Activated B cell treated with CpG ODN at 0.5 μM for 24 hours (primary cell): ENCODE results near the gene MYEOV. TPM values are rescaled to one million over a fixed set of nuclear protein-coding genes. Genes with fewer than 3 reads are reported as not detected.
A peak's percentile ranks its signal among the peaks of the same experiment; 100 is the strongest.

Experiments used
- ATAC-seq: fragments of 200-7000 bp; cut with Tn5 transposase; one replicate; pipeline ENCODE4 v1.10.0; 2021; ENCODE audit warnings: low read depth, mild to moderate bottlenecking, moderate library complexity
- CTCF ChIA-PET: fragments of 350-600 bp; sonication (Branson Sonifier 250); formaldehyde crosslinking; loops from one replicate; lab custom pipeline; 2021; ENCODE audit warnings: antibody characterized with exemption; lab: Charles Lee
- POLR2A ChIA-PET: fragments of 350-600 bp; sonication (Branson Sonifier 250); formaldehyde crosslinking; loops from one replicate; lab custom pipeline; 2021; ENCODE audit warnings: antibody characterized with exemption; lab: Charles Lee
- DNase-seq: peaks from one replicate; pipeline ENCODE4 v3.0.0; 2022
- H3K27ac Mint-ChIP-seq: one replicate; pipeline ENCODE4 v1.8.0; 2020; ENCODE audit warnings: mixed read lengths
- H3K27me3 Mint-ChIP-seq: one replicate; pipeline ENCODE4 v1.8.0; 2021; ENCODE audit warnings: mixed read lengths
- H3K36me3 Mint-ChIP-seq: one replicate; pipeline ENCODE4 v1.8.0; 2021; ENCODE audit warnings: low read depth, mixed read lengths
- H3K4me1 Mint-ChIP-seq: one replicate; pipeline ENCODE4 v1.8.0; 2021; ENCODE audit warnings: mixed read lengths
- H3K4me3 Mint-ChIP-seq: one replicate; pipeline ENCODE4 v1.8.0; 2020; ENCODE audit warnings: mild to moderate bottlenecking, mixed read lengths
- H3K9me3 Mint-ChIP-seq: one replicate; pipeline ENCODE4 v1.8.0; 2020; ENCODE audit warnings: mixed read lengths
- CTCF ChIP-seq: fragments of 200-600 bp; IDR thresholded peaks from one replicate; pipeline ENCODE4 v1.8.0; 2022; ENCODE audit warnings: antibody characterized with exemption, mild to moderate bottlenecking
- intact Hi-C: fragments of 100-400 bp; cut with micrococcal nuclease; formaldehyde crosslinking; loops from one replicate; pipeline ENCODE4 v1.15.1; 2024
- total RNA-seq: library from RNA; stranded (reverse); gene quantifications from 2 replicates; pipeline ENCODE4 v1.2.3, GENCODE V29; 2022

The MYEOV gene
- total RNA-seq, 1 donor from 2014 or later: 0.62 TPM

- DNase-seq: no peak
- no peak for ATAC-seq
- ChIA-PET CTCF (no interaction called here), POLR2A (interaction anchor here (0.6 kb wide), 2 partner anchors 40 to 381 kb away, joined by 3 to 5 read pairs; no protein-coding TSS in a partner anchor)
- TF ChIP-seq CTCF: no peak
- H3K27me3 Mint-ChIP-seq: no peaks in the 10 kb centered on the region
- H3K36me3 Mint-ChIP-seq: no peaks in the 10 kb centered on the region
- no peaks in the 10 kb centered on the region for H3K9me3 Mint-ChIP-seq
- peak overlapping the region; percentile 9 for H3K4me3 Mint-ChIP-seq
- H3K4me1 Mint-ChIP-seq: peaks cover 73% of the 10 kb centered on the region
- intact Hi-C loops: loop anchor here (5.0 to 10.0 kb wide), 2 partner anchors 907 to 1291 kb away; partner anchors contain the start of genes FADD and UNC93B1
- H3K27ac Mint-ChIP-seq: peak overlapping the region; percentile 42
These were observed 1.4 kb downstream of the MYEOV start for GRCh38 chr11:69295079-69295994.

GRCh38 chr11:69295995-69296889 lies 2.3 kb downstream of the MYEOV start:
- POLR2A ChIA-PET: interaction anchor here (0.6 to 3.2 kb wide), 8 partner anchors 15 to 379 kb away, joined by 3 to 27 read pairs (median 8); partner anchors contain the start of genes CCND1 and LTO1
- no peak for TF ChIP-seq CTCF
- peaks cover 79% of the 10 kb centered on the region for H3K4me1 Mint-ChIP-seq
- H3K27ac Mint-ChIP-seq: peak overlapping the region; percentile 96
- no peaks in the 10 kb centered on the region for H3K9me3 Mint-ChIP-seq
- H3K4me3 Mint-ChIP-seq: peak overlapping the region; percentile 70
- CTCF ChIA-PET: interaction anchor here (0.9 to 1.2 kb wide), 2 partner anchors 195 to 374 kb away, joined by 3 read pairs; no protein-coding TSS in a partner anchor
- no peak for DNase-seq
- H3K27me3 Mint-ChIP-seq: no peaks in the 10 kb centered on the region
- no peaks in the 10 kb centered on the region for H3K36me3 Mint-ChIP-seq
- no peak for ATAC-seq
- intact Hi-C loops: loop anchor here (2.0 to 10.0 kb wide), 4 partner anchors 83 to 1291 kb away; partner anchors contain the start of genes CPT1A, FADD and UNC93B1

- Mint-ChIP-seq H3K36me3 (no peaks in the 10 kb centered on the region), H3K4me3 (peak overlapping the region; percentile 70), H3K27ac (peak overlapping the region; percentile 96), H3K4me1 (peaks cover 79% of the 10 kb centered on the region), H3K9me3 (no peaks in the 10 kb centered on the region), H3K27me3 (no peaks in the 10 kb centered on the region)
- ChIA-PET CTCF (interaction anchor here (0.9 to 1.2 kb wide), 3 partner anchors 196 to 373 kb away, joined by 3 read pairs; no protein-coding TSS in a partner anchor), POLR2A (interaction anchor here (0.6 to 3.2 kb wide), 14 partner anchors 14 to 455 kb away, joined by 3 to 27 read pairs (median 5); partner anchors contain the start of genes CCND1, CPT1A, LTO1 and SMIM38)
- intact Hi-C loops: loop anchor here (1.0 to 10.0 kb wide), 8 partner anchors 40 to 1292 kb away; partner anchors contain the start of genes CPT1A, FADD and UNC93B1
- no peak for TF ChIP-seq CTCF
- ATAC-seq (peak; percentile 42), DNase-seq (peak; percentile 82)
These were observed 3.2 kb downstream of the MYEOV start for GRCh38 chr11:69296890-69297786.

GRCh38 chr11:69297787-69298266 lies 3.9 kb downstream of the MYEOV start:
- no peak for TF ChIP-seq CTCF
- Mint-ChIP-seq H3K27ac (peak overlapping the region; percentile 96), H3K27me3 (no peaks in the 10 kb centered on the region), H3K36me3 (no peaks in the 10 kb centered on the region), H3K4me3 (peak overlapping the region; percentile 70), H3K4me1 (peaks cover 74% of the 10 kb centered on the region), H3K9me3 (no peaks in the 10 kb centered on the region)
- intact Hi-C loops: loop anchor here (1.0 to 10.0 kb wide), 10 partner anchors 13 to 1293 kb away; partner anchors contain the start of genes CPT1A, FADD and UNC93B1
- ChIA-PET CTCF (interaction anchor here (0.6 to 1.2 kb wide), 3 partner anchors 106 to 345 kb away, joined by 3 read pairs; no protein-coding TSS in a partner anchor), POLR2A (interaction anchor here (0.5 to 3.2 kb wide), 14 partner anchors 11 to 455 kb away, joined by 3 to 27 read pairs (median 5); partner anchors contain the start of genes CCND1, CPT1A, LTO1 and SMIM38)
- peak; percentile 43 for ATAC-seq
- DNase-seq: no peak
